Body of pancreas (tissue), 4 donors: ENCODE results near the gene EXO5.

Experiments
- POLR2A ChIP-seq, 3 donors: fragments of 450-650 bp; IDR thresholded peaks; one replicate each; pipeline ENCODE4 v1.6.1; 2016; ENCODE audit warnings: antibody characterized with exemption in 3 of 3, mild to moderate bottlenecking in 2 of 3
- TF ChIP-seq, protein P1 (sequence below), 7 experiments: fragments of 450-650 bp in 4 of 7; fragments of 200-600 bp in 3 of 7; sonication (generic) in 3 of 7; IDR thresholded peaks; one replicate each; pipeline ENCODE4 v1.5.1; 2016 to 2019; ENCODE audit warnings: antibody characterized with exemption in 7 of 7

DNA sequence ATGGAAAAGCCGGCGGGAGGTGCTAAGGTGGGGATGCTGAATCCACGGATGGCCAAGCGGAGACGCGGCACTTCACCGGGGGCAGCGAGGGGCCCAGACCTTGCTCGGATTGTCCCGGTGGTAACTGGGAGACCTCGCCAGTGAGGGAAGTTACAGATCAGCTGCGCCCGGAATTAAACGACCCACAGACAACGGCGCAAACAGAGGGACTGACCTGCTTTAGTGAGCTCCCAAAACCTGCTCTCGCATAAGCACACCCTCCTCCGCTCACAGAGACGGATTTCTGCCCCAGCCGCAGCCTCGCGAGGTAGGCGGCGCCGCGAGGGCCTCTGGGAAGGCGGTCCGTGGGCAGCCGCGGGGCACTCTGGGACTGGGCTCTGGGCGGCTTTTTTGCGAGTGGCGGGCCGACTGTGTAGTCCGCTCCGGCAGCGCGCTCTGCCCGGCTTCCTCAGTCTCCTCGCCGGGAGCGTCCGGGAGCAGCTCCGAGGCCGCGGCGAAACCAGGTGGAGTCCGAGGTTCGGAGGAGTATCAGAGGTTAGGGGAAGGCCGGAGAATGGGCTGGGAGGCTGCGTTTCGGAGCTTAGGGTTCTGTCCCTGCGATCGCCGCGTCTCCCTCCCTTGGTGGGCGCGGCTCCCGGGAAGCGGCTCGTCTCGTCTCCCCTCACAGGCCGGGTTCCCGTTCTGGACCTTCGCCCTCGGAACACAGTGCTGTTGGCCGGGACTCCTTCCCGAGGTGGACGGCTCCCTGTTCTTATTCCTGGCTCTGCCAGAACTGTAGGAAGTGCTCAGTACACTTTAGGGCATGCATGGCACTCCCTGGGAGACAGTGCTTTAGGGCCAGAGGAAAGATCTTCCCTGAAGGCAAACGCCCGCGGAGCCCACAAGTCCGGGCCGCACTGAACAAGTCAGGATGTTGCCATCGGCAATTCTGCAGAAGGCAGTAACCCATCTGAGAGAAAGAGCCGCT lies at the start of gene EXO5:
- peak; percentile 17 to 67 (median 61) for TF ChIP-seq POLR2A (IDR thresholded peaks at IDR 0.05)
- TF ChIP-seq, protein P1, sequence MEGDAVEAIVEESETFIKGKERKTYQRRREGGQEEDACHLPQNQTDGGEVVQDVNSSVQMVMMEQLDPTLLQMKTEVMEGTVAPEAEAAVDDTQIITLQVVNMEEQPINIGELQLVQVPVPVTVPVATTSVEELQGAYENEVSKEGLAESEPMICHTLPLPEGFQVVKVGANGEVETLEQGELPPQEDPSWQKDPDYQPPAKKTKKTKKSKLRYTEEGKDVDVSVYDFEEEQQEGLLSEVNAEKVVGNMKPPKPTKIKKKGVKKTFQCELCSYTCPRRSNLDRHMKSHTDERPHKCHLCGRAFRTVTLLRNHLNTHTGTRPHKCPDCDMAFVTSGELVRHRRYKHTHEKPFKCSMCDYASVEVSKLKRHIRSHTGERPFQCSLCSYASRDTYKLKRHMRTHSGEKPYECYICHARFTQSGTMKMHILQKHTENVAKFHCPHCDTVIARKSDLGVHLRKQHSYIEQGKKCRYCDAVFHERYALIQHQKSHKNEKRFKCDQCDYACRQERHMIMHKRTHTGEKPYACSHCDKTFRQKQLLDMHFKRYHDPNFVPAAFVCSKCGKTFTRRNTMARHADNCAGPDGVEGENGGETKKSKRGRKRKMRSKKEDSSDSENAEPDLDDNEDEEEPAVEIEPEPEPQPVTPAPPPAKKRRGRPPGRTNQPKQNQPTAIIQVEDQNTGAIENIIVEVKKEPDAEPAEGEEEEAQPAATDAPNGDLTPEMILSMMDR (IDR thresholded peaks at IDR 0.05), result peak in 1 of 7 experiments; percentile 8
